HG02678 (cell line): Measurements from ENCODE around the gene ARHGAP21.
A peak's percentile ranks its signal among the peaks of the same experiment; 100 is the strongest.

Experiments
- ATAC-seq: cut with Tn5 transposase; IDR thresholded peaks from one replicate; pipeline ENCODE4 v1.9.1; 2021; ENCODE audit warnings: mild to moderate bottlenecking, moderate library complexity; ENCODE audit not compliant: unreplicated experiment

Gene ARHGAP21

GRCh38 chr10:24722676-24723385, 856 bp downstream of the ARHGAP21 start:
- peak; percentile 27 for ATAC-seq

GRCh38 chr10:24722131-24722675, 1.5 kb downstream of the ARHGAP21 start:
- ATAC-seq, result peak; percentile 0

- ATAC-seq, result no peak
Measured at GRCh38 chr10:24721229-24722106, 2.2 kb downstream of the ARHGAP21 start.

GRCh38 chr10:24720096-24720495, 3.6 kb downstream of the ARHGAP21 start:
- ATAC-seq, result no peak

GRCh38 chr10:24718031-24718855, 5.4 kb downstream of the ARHGAP21 start:
- no peak for ATAC-seq

- no peak for ATAC-seq
Measured at GRCh38 chr10:24716295-24716694, 7.4 kb downstream of the ARHGAP21 start.

- ATAC-seq, result no peak
Measured at GRCh38 chr10:24715246-24715769, 8.4 kb downstream of the ARHGAP21 start.

- no peak for ATAC-seq
Measured at GRCh38 chr10:24713086-24713485, 10.6 kb downstream of the ARHGAP21 start.

- no peak for ATAC-seq
Measured at GRCh38 chr10:24711465-24711864, 12.2 kb downstream of the ARHGAP21 start.

GRCh38 chr10:24708081-24708480, 15.6 kb downstream of the ARHGAP21 start:
- no peak for ATAC-seq

GRCh38 chr10:24707445-24707844, 16.2 kb downstream of the ARHGAP21 start:
- no peak for ATAC-seq

- peak; percentile 57 for ATAC-seq
Measured at GRCh38 chr10:24706479-24707118, 17.1 kb downstream of the ARHGAP21 start.

GRCh38 chr10:24703700-24704099, 20.0 kb downstream of the ARHGAP21 start:
- ATAC-seq, result no peak

GRCh38 chr10:24701447-24701846, 22.2 kb downstream of the ARHGAP21 start:
- ATAC-seq, result peak; percentile 84

GRCh38 chr10:24700948-24701347, 22.7 kb downstream of the ARHGAP21 start:
- no peak for ATAC-seq

- ATAC-seq, result no peak
Measured at GRCh38 chr10:24698270-24698669, 25.4 kb downstream of the ARHGAP21 start.

GRCh38 chr10:24697080-24697479, 26.6 kb downstream of the ARHGAP21 start:
- ATAC-seq, result no peak

- ATAC-seq, result no peak
Measured at GRCh38 chr10:24695452-24695851, 28.2 kb downstream of the ARHGAP21 start.

- ATAC-seq, result no peak
Measured at GRCh38 chr10:24694086-24694485, 29.6 kb downstream of the ARHGAP21 start.

- ATAC-seq, result no peak
Measured at GRCh38 chr10:24690961-24691512, 32.6 kb downstream of the ARHGAP21 start.
